Measurements from ENCODE around the gene RUVBL2.
A peak's percentile ranks its signal among the peaks of the same experiment; 100 is the strongest.
"Not testable (repeated sequence)": the region's sequence is repeated elsewhere in the genome, so short reads cannot be mapped to it uniquely, and the experiment has no call there.

The RUVBL2 gene

DNA sequence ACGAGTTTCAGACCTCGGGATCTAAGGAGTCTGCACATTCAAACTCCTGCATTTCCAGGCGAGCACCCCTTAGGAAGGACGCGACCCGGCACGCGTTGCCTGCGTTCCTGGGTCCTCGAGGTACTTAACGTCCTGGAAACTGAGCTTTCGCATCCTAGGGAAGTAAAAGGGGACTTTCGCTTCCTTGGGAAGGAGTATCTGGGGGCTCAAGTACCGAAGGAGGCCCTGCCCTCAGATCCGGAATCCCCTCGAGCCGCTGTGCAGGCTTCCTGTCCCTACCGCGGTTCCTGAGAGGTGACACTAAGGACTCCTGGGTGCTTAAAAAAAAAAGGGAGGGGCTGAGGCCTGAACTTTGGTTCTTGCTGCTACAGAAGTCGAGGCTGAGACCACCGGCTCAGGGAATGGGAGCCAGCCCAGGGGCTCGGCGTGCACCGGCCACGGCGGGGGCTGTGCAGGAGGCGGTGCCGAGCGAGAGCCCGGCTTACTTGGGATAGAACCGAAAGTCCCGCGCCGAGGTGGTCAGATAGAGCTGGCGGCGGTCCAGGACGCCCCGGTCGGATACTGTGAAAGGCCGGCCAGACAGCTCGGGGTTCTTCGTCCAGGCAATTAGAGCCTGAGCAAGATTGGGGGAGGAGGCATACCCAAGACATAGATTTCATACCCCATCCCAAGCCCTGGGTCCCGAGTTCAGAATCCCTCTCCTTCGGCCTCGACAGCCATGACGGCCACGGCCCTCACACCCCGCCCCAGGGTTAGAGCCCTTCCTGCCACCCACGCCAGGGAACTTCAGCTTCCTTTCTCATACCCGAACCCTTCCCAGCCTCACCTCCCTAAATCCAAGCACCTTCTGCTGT is 24.9 kb downstream of the RUVBL2 start:
- not testable (repeated sequence) for DNase-seq (ENCODE audit: low read depth)

DNA sequence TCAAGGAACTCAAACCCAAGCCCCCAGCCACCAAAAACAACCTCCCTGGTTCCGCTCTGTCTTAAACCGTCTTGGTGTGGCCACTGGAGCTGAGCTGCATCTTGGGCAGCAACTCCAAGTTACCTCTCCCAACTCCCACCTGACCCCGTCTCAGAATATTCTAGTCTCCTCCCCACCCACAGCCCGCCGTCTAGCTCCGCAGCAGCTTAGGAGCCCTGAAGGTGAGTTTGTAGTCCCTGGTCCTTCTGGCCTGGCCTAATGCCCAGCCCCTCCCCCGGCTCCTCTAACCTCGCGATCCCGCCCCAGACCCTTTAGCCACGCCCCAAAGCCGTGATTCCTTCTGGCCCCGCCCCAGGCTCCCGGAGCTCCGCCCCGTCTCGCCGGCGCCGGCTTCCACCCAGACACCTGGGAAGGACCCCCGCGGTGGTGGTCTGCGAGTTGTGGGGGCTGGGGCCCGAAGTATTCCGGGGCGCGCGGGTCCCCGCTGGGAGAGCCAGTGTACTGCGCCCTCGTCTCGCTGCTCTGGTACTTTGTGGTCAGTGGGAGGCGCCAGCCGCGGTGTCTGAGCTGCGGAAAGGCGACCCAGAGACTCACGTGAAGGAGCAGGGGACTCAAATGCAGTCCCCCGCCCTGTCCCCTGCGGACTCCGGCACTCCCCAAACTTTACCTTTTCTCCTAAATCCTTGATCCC is 25.7 kb downstream of the RUVBL2 start:
- DNase-seq (ENCODE audit: low read depth): peak; percentile 63

DNA sequence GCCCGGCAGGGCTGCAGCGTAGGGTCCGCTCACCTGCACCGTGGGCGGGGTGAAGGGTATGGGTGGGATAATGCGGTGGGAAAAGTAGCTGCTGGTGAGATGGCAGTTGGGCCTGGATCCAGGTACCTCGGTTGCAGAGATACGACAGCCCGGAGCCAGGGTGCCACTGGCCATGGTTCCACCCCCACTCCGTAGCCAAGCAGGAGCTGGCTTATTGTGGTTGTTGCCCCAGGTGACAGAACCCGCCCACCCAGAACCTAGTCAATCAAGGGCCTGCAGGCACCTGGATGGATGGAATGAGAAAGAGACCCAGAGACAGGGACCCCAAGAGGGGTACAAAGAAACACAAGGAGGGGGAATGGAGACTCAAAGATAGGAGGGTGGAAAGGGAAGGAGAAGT is 26.7 kb downstream of the RUVBL2 start:
- no peak for DNase-seq (ENCODE audit: low read depth)

DNA sequence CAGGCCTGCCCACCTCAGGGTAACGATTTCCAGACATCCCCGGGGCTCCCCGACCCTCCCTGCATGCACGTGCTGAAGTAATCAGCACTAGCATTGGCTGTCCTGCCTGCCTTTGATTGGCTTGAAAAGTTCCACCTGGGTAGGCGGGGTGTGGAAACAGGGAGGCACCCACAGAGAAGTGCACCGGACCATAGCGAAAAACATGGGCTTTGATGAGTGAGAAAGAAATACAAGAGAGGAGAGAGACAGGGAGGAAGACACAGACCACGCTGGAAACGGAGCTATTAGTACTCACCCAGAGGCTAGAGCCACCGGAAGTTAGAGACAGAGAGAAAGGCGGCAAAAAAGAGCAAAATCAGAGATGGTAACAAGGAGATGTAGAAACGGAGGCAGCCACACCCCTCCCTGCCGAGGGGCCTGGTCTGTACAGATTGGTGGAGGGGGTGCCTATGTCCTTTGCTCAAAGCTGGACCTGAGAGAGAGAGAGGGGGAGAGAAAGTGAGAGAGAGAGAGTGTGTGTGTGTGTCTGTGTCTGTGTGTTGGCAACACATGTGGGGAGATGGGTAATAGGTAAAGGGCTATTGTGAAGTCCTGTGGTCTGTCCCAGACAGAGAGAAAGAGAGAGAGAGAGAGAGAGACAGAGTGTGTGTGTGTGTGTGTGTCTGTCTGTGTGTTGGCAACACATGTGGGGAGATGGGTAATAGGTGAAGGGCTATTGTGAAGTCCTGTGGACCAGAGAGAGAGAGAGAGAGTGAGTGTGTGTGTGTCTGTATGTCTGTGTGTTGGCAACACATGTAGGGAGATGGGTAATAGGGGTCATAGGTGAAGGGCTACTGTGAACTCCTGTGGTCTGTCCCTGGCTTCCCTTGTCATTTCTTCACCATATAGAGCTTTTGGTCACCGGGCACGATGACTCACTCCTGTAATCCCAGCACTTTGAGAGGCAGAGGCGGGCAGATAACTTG is 27.5 kb downstream of the RUVBL2 start:
- DNase-seq (ENCODE audit: low read depth): no peak

DNA sequence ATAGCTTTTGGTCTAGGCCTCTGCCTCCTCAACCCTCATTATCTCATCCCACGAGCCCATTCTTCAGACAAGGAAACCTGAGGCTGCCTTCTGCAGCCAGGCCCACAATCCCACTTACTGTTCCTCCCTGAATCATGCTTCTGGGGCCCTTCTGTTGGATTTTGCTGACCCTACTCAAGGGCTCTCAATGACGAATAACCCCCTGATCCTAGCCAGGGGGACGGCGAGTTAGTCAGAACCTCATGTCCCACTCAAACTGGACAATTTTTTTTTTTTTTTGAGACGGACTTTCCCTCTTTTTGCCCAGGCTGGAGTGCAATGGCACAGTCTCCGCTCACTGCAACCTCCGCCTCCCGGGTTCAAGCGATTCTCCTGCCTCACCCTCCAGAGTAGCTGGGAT is 28.4 kb downstream of the RUVBL2 start:
- no peak for DNase-seq (ENCODE audit: low read depth)

DNA sequence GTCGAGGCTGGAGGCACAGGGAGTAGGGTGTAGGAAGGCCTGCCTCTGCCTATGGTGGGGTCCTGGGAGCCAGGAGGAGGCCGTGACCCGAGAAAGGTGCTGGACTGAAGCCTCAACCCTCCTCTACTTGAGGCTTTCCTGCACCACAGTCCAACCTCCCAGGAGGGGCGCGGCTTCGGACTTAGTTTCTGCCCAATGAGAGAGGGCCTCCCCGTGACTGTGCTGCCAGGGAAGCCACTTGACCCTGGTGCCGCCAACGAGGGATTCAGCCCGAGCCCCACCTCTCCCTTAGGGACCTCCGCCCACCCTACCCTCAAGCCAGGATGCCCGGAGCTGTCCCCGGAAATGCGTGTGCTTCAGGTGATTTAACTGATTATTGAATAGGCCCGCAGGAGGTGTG is 30.5 kb downstream of the RUVBL2 start, which contains the start of gene CGB3:
CGB3 (minus strand) TSS at position 101 of the 400 bp plus-strand sequence. CDS start 362 bp downstream, outside the sequence.
- not testable (repeated sequence) for DNase-seq (ENCODE audit: low read depth)

DNA sequence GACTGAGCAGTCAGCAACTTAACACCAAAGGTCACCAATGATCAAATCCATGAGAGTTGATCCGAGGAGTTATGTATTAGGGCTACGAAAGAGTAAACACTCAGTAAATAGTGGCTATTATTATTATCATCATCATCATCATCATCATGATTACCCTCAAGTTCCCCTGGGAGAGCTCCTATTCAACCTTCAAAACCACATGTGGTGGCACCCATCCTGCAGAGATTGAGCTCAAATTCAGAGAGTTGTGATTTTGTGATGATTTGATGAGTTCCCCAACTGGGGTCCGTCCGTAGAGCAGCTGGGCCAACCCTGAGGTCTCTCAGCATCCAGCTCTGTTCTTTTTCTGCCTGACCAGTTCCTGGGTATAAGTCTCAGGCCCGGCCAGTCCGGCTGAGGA is 31.4 kb downstream of the RUVBL2 start:
- not testable (repeated sequence) for DNase-seq (ENCODE audit: low read depth)

DNA sequence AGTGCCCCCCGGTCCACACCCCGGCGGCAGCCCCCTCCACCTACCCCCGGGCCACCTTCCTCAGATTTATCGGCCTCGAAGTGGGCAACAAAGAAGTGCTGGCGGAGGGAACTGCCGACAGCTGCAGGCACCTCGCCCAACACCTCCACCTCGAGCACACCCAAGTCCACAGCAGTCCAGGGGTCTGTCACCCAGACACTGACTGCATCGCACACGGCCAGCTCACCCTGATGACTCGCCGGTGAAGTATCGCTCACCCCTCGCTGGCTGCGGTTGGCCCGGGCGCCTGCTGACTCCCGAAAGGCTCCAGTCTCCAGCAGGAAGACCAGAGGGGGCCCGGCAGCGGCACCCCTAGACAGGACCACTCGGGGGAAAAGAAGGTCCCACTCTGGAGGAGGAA is 31.9 kb downstream of the RUVBL2 start:
- not testable (repeated sequence) for DNase-seq (ENCODE audit: low read depth)

DNA sequence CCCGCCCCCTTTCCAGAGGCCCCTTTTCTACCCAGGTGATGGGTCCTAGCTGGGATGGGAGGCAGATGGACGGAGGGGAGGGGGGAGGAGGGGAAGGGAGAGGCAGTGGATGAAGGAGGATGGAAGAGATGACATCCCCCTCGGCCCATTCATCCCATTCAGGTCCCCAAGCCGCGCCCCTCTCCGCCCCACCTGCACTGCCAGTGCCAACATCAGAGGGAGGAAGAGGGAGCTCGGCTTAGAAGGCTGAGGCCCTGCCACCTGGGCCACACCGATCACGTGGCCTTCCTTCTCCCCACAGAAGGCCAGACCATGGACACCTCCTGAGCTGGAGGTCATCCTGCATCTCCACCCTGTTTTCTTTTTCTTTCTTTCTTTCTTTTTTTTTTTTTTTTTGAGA is 35.0 kb downstream of the RUVBL2 start:
- DNase-seq (ENCODE audit: low read depth): not testable (repeated sequence)

DNA sequence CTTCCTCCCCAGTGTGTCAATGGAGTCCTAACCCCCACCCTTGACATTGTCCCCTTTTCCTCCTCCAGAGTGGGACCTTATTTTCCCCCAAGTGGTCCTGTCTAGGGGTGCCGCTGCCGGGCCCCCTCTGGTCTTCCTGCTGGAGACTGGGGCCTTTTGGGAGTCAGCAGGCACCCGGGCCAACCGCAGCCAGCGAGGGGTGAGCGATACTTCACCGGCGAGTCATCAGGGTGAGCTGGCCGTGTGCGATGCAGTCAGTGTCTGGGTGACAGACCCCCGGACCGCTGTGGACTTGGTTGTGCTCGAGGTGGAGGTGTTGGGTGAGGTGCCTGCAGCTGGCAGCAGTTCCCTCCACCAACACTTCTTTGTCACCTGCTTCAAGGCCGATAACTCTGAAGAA is 36.1 kb downstream of the RUVBL2 start:
- not testable (repeated sequence) for DNase-seq (ENCODE audit: low read depth)

DNA sequence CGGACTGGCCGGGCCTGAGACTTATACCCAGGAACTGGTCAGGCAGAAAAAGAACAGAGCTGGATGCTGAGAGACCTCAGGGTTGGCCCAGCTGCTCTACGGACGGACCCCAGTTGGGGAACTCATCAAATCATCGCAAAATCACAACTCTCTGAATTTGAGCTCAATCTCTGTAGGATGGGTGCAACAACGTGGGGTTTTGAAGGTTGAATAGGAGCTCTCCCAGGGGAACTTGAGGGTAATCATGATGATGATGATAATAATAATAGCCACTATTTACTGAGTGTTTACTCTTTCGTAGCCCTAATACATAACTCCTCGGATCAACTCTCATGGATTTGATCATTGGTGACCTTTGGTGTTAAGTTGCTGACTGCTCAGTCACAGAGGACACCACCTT is 36.6 kb downstream of the RUVBL2 start:
- not testable (repeated sequence) for DNase-seq (ENCODE audit: low read depth)

DNA sequence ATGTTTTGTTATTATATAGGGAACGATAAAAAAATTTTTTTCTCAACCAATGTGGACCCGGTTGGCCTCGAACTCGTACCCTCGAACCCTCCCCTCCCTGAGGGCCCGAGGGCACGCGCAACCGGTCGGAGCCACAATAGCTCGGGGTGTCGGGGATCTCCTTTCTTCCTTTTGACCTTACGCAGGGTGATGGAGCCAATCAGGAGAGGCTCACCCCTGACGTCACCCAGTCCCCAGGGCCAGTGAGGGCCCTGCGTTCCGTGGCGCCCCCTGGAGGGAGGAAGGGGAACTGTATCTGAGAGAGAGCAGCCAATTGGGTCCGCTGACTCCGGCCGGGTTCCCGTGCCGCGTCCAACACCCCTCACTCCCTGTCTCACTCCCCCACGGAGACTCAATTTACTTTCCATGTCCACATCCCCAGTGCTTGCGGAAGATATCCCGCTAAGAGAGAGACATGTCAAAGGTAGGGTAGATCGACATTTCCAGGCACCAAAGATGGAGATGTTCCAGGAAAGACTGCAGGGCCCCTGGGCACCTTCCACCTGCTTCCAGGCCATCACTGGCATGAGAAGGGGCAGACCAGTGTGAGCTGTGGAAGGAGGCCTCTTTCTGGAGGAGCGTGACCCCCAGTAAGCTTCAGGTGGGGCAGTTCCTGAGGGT is 38.1 kb downstream of the RUVBL2 start, which contains the start of gene CGB2:
CGB2 (plus strand) TSS at position 249 of the 660 bp plus-strand sequence; CDS start at position 455, 206 bp downstream.
- DNase-seq (ENCODE audit: low read depth): not testable (repeated sequence)

DNA sequence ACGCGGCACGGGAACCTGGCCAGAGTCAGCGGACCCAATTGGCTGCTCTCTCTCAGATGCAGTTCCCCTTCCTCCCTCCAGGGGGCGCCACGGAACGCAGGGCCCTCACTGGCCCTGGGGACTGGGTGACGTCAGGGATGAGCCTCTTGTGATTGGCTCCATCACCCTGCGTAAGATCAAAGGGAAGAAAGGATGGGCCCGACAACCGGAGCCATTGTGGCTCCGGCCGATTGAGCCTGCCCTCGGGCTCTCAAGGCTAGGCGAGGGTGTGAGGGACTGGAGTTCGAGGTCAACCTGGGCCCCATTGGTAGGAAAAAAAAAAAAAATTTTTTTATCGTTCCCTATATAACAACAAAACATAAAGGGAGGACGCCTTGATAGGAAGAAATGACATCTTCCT is 43.1 kb downstream of the RUVBL2 start, which contains the start of gene CGB1:
CGB1 (minus strand) TSS at position 81 of the 400 bp plus-strand sequence. CDS start 184 bp downstream, outside the sequence.
- not testable (repeated sequence) for DNase-seq (ENCODE audit: low read depth)

DNA sequence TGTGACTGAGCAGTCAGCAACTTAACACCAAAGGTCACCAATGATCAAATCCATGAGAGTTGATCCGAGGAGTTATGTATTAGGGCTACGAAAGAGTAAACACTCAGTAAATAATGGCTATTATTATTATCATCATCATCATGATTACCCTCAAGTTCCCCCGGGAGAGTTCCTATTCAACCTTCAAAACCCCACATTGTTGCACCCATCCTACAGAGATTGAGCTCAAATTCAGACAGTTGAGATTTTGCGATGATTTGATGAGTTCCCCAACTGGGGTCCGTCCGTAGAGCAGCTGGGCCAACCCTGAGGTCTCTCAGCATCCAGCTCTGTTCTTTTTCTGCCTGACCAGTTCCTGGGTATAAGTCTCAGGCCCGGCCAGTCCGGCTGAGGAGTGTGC is 44.4 kb downstream of the RUVBL2 start:
- not testable (repeated sequence) for DNase-seq (ENCODE audit: low read depth)

DNA sequence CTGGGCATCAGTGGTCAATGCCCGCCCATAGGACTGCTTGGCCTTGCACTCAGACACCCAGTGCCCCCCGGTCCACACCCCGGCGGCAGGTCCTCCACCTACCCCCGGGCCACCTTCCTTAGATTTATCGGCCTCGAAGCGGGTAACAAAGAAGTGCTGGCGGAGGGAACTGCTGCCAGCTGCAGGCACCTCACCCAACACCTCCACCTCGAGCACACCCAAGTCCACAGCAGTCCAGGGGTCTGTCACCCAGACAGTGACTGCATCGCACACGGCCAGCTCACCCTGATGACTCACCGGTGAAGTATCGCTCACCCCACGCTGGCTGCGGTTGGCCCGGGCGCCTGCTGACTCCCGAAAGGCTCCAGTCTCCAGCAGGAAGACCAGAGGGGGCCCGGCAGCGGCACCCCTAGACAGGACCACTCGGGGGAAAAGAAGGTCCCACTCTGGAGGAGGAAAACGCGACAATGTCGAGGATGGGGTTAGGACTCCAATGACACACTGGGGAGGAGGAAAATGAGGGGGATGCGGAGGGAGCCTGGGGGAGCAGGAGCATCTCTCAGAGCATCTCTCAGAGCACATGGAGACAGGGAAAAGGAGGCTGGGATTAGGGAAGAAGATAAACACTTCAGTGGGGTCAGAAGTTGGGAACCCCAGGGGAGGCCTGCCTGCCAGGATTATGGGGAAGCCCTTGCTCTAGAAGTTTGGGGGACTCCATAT is 45.0 kb downstream of the RUVBL2 start:
- DNase-seq (ENCODE audit: low read depth): not testable (repeated sequence)

DNA sequence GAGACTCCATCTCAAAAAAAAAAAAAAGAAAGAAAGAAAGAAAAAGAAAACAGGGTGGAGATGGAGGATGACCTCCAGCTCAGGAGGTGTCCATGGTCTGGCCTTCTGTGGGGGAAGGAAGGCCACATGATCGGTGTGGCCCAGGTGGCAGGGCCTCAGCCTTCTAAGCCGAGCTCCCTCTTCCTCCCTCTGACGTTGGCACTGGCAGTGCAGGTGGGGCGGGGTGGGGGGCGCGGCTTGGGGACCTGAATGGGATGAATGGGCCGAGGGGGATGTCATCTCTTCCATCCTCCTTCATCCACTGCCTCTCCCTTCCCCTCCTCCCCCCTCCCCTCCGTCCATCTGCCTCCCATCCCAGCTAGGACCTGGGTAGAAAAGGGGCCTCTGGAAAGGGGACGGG is 46.0 kb downstream of the RUVBL2 start:
- not testable (repeated sequence) for DNase-seq (ENCODE audit: low read depth)

DNA sequence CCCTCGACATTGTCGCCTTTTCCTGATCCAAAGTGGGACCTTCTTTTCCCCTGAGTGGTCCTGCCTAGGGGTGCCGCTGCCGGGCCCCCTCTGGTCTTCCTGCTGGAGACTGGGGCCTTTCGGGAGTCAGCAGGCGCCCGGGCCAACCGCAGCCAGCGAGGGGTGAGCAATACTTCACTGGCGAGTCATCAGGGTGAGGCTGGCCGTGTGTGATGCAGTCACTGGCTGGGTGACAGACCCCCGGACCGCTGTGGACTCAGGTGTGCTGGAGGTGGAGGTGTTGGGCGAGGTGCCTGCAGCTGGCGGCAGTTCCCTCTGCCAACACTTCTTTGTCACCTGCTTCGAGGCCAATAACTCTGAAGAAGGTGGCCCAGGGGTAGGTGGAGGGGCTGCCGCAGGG is 48.5 kb downstream of the RUVBL2 start:
- DNase-seq (ENCODE audit: low read depth): no peak

DNA sequence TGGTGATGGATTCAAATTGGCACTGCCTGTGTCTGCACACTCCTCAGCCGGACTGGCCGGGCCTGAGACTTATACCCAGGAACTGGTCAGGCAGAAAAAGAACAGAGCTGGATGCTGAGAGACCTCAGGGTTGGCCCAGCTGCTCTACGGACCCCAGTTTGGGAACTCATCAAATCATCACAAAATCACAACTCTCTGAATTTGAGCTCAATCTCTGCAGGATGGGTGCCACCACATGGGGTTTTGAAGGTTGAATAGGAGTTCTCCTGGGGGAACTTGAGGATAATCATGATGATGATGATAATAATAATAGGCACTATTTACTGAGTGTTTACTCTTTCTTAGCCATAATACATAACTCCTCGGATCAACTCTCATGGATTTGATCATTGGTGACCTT is 49.0 kb downstream of the RUVBL2 start:
- not testable (repeated sequence) for DNase-seq (ENCODE audit: low read depth)

DNA sequence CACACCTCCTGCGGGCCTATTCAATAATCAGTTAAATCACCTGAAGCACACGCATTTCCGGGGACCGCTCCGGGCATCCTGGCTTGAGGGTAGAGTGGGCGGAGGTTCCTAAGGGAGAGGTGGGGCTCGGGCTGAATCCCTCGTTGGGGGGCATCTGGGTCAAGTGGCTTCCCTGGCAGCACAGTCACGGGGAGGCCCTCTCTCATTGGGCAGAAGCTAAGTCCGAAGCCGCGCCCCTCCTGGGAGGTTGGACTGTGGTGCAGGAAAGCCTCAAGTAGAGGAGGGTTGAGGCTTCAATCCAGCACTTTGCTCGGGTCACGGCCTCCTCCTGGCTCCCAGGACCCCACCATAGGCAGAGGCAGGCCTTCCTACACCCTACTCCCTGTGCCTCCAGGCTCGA is 49.9 kb downstream of the RUVBL2 start, which contains the start of gene CGB5:
CGB5 (plus strand) TSS at position 301 of the 400 bp plus-strand sequence. CDS start 362 bp downstream, outside the sequence.
- not testable (repeated sequence) for DNase-seq (ENCODE audit: low read depth)

DNA sequence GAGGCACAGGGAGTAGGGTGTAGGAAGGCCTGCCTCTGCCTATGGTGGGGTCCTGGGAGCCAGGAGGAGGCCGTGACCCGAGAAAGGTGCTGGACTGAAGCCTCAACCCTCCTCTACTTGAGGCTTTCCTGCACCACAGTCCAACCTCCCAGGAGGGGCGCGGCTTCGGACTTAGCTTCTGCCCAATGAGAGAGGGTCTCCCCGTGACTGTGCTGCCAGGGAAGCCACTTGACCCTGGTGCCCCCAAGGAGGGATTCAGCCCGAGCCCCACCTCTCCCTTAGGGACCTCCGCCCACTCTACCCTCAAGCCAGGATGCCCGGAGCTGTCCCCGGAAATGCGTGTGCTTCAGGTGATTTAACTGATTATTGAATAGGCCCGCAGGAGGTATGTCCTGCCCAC is 55.3 kb downstream of the RUVBL2 start, which contains the start of gene CGB8:
CGB8 (minus strand) TSS at position 101 of the 400 bp plus-strand sequence. CDS start 372 bp downstream, outside the sequence.
- not testable (repeated sequence) for DNase-seq (ENCODE audit: low read depth)

Data from activated T-cell treated with anti-CD3 and anti-CD28 coated beads for 1 hour (primary cell).